Measurements from ENCODE around the gene OVAAL. TPM values are rescaled to one million over a fixed set of nuclear protein-coding genes. Genes with fewer than 3 reads are reported as not detected.

OVAAL gene
- total and polyA plus RNA-seq, 10 of the 15 experiments (the other 5 are each of a cell fraction or from before 2014, with no cell fraction given), result 0.04 to 0.33 (median 0.06) TPM; not detected in 7

DNA sequence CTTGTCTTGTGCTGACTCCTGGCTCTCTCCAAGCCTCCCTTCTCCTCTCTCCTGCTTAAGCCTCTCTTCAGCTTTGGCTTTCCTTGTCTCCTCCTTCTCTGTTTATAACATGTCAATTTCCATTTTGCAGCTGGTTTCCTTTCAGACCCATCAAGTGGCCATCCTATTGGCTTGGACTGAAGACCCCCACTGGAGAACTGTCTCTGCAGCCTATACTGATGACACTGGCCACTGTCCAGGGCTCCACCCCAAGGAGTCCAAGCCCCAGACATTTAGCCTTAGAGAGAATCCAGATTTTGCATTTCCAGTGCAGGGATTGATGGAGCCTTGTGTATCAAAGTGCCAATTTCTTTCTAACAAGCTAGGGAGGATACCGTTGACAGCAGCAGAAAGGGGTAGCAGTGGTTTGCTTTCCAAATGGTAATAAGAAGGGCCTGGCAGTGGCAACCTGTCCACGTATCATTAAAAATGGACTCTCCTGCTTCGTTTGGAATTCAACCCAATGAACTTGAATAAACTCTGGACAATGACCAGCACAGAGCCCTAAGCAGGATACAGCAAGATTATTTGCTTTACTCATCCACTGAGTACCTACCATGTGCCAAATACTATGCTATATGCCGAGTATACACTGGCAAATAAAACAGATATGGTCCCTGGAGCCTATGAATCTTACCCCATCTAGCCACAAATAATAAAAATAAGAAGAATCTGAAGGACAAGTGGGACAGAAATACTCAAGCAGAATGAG lies 6.5 kb downstream of the OVAAL start:
- Histone ChIP-seq H3K9me3 (replicated peaks; ENCODE audit: control insufficient read depth, insufficient read depth, low read length) (no peaks in the 10 kb centered on the region), H3K27me3 (replicated peaks in 1 of 2; ENCODE audit: control insufficient read depth in 2 of 2, insufficient read depth in 2 of 2, low read length in 1 of 2) (0 out of 4 replicates have a peak, but pooled peaks cover 0 to 3% of the 10 kb centered on the region in 2 experiments), H3K4me3 (no peak overlapping the region), H3K36me3 (ENCODE audit: control insufficient read depth in 2 of 2, insufficient read depth in 2 of 2, low read length in 1 of 2) (no peaks in the 10 kb centered on the region), H3K27ac (ENCODE audit: control insufficient read depth, insufficient read depth) (no peak overlapping the region), H4K20me1 (ENCODE audit: control insufficient read depth, insufficient read depth) (no peaks in the 10 kb centered on the region), H3K4me1 (ENCODE audit: control insufficient read depth, insufficient read depth, low read length) (no peaks in the 10 kb centered on the region), H3K79me2 (ENCODE audit: control insufficient read depth, insufficient read depth, low read length) (no peaks in the 10 kb centered on the region), H2AFZ (ENCODE audit: control insufficient read depth, low read depth, low read length) (no peak overlapping the region), H3K4me2 (ENCODE audit: control insufficient read depth, insufficient read depth) (no peak overlapping the region), H3K9ac (ENCODE audit: control insufficient read depth, insufficient read depth, low read length) (no peak overlapping the region)
- SMC1A ChIA-PET (ENCODE audit: uncharacterized antibody, unreplicated experiment), result interaction anchor here (1.3 kb wide), 1 partner anchor 13 kb away, joined by 6 read pairs; no protein-coding TSS in a partner anchor
- BruUV-seq (replicated peaks), result no TSS peak
- in situ Hi-C loops (cut with MboI), result no loop called here
- intact Hi-C loops (cut with micrococcal nuclease; ENCODE audit: unreplicated experiment), result no loop called here
- TF ChIP-seq ZNF274 (IDR thresholded peaks at IDR 0.05; ENCODE audit: insufficient read depth, insufficient read length) (no peak), TCF7 (IDR thresholded peaks at IDR 0.05; ENCODE audit: borderline replicate concordance) (no peak), IRF4 (IDR thresholded peaks at IDR 0.05; ENCODE audit: low read depth, low read length) (no peak), MTA3 (IDR thresholded peaks at IDR 0.05; ENCODE audit: borderline replicate concordance, low read length) (no peak), BRCA1 (IDR thresholded peaks at IDR 0.05; ENCODE audit: low read depth, low read length) (no peak), RAD51 (IDR thresholded peaks at IDR 0.05) (no peak), CBFB (IDR thresholded peaks at IDR 0.05; ENCODE audit: low read depth) (no peak), NR2C1 (IDR thresholded peaks at IDR 0.05) (no peak), SMARCA5 (IDR thresholded peaks at IDR 0.05) (no peak), RCOR1 (conservative IDR thresholded peaks at IDR 0.05; ENCODE audit: low read depth, low read length) (no peak), RUNX3 (IDR thresholded peaks at IDR 0.05; ENCODE audit: low read length) (no peak), CREM (IDR thresholded peaks at IDR 0.05; ENCODE audit: low read depth) (no peak), RELA (IDR thresholded peaks at IDR 0.05; ENCODE audit: borderline replicate concordance, partially characterized antibody) (no peak), CHD1 (IDR thresholded peaks at IDR 0.05; ENCODE audit: low read depth, low read length) (no peak), STAT1 (conservative IDR thresholded peaks at IDR 0.05) (no peak), MYB (IDR thresholded peaks at IDR 0.05; ENCODE audit: borderline replicate concordance, low read depth, low read length) (no peak)
- TF ChIP-seq, protein P1, sequence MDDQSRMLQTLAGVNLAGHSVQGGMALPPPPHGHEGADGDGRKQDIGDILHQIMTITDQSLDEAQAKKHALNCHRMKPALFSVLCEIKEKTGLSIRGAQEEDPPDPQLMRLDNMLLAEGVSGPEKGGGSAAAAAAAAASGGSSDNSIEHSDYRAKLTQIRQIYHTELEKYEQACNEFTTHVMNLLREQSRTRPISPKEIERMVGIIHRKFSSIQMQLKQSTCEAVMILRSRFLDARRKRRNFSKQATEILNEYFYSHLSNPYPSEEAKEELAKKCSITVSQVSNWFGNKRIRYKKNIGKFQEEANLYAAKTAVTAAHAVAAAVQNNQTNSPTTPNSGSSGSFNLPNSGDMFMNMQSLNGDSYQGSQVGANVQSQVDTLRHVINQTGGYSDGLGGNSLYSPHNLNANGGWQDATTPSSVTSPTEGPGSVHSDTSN (IDR thresholded peaks at IDR 0.05; ENCODE audit: insufficient replicate concordance, low read depth, low read length), result no peak
- 0% methylated on average over 4 of the region's 4 CpGs for WGBS (ENCODE audit: insufficient coverage, insufficient replicate concordance, low lambda C conversion rate, missing lambda C conversion rate)
- ATAC-seq (no peak), FAIRE-seq (no peak), DNase-seq (ENCODE audit: low read depth, low spot score) (no peak)
- CTCF ChIA-PET, result interaction anchor here (1.2 kb wide), 1 partner anchor 297 kb away, joined by 4 read pairs; no protein-coding TSS in a partner anchor
- RAD21 ChIA-PET (ENCODE audit: unreplicated experiment), result no interaction called here
- POLR2A ChIA-PET, result no interaction called here
